Brain pericyte (primary cell): ENCODE data around the gene USF1.
"Not testable (repeated sequence)": the region's sequence is repeated elsewhere in the genome, so short reads cannot be mapped to it uniquely, and the experiment has no call there.

Source experiments
- DNase-seq: peaks from one replicate; pipeline ENCODE4 v3.0.0-alpha.2; 2012; ENCODE audit warnings: low read depth, low spot score

Gene USF1

GRCh38 chr1:161019751-161020495 lies 25.9 kb downstream of the USF1 start:
- no peak for DNase-seq

GRCh38 chr1:161019111-161019660 lies 26.6 kb downstream of the USF1 start:
- not testable (repeated sequence) for DNase-seq

- no peak for DNase-seq
Observed at GRCh38 chr1:161018631-161018930, 27.2 kb downstream of the USF1 start.

- no peak for DNase-seq
Observed at GRCh38 chr1:161017756-161018630, 27.8 kb downstream of the USF1 start.

- not testable (repeated sequence) for DNase-seq
Observed at GRCh38 chr1:161017181-161017580, 28.6 kb downstream of the USF1 start.

- not testable (repeated sequence) for DNase-seq
Observed at GRCh38 chr1:161016683-161017082, 29.1 kb downstream of the USF1 start.

GRCh38 chr1:161013488-161014230 lies 32.1 kb downstream of the USF1 start:
- no peak for DNase-seq

- no peak for DNase-seq
Observed at GRCh38 chr1:161013131-161013487, 32.7 kb downstream of the USF1 start.

- no peak for DNase-seq
Observed at GRCh38 chr1:161012420-161012819, 33.4 kb downstream of the USF1 start.

GRCh38 chr1:161009602-161010211 lies 36.1 kb downstream of the USF1 start:
- DNase-seq = no peak

- DNase-seq = no peak
Observed at GRCh38 chr1:161008869-161009510, 36.8 kb downstream of the USF1 start.

- no peak for DNase-seq
Observed at GRCh38 chr1:161007369-161007768, 38.4 kb downstream of the USF1 start.

- no peak for DNase-seq
Observed at GRCh38 chr1:161006563-161006962, 39.2 kb downstream of the USF1 start.

GRCh38 chr1:161001525-161001924 lies 44.3 kb downstream of the USF1 start:
- no peak for DNase-seq

- no peak for DNase-seq
Observed at GRCh38 chr1:161000736-161001480, 44.9 kb downstream of the USF1 start.

GRCh38 chr1:160999376-160999775 lies 46.4 kb downstream of the USF1 start:
- no peak for DNase-seq

GRCh38 chr1:160997323-160998038 lies 48.3 kb downstream of the USF1 start:
- no peak for DNase-seq

- DNase-seq = no peak
Observed at GRCh38 chr1:160996178-160996577, 49.6 kb downstream of the USF1 start.

GRCh38 chr1:160993544-160994193 lies 52.1 kb downstream of the USF1 start:
- no peak for DNase-seq
